HG03432 (cell line): Measurements from ENCODE around the gene RBMXL2.

Source experiments
- ATAC-seq: cut with Tn5 transposase; IDR thresholded peaks from one replicate; pipeline ENCODE4 v1.9.1; 2021; ENCODE audit warnings: mild to moderate bottlenecking, moderate library complexity; ENCODE audit not compliant: unreplicated experiment

RBMXL2 gene

GRCh38 chr11:7088921-7089320 is at the start of gene RBMXL2:
Gene RBMXL2 (plus strand): TSS chr11:7088998. CDS start chr11:7089121, 123 bp downstream.
- ATAC-seq: no peak

GRCh38 chr11:7046474-7047175 is 42.2 kb upstream of the RBMXL2 start:
- ATAC-seq: no peak

- ATAC-seq: no peak
Observed at GRCh38 chr11:7050191-7050590, 38.6 kb upstream of the RBMXL2 start.

- ATAC-seq: no peak
Observed at GRCh38 chr11:7056828-7057513, 31.8 kb upstream of the RBMXL2 start.

GRCh38 chr11:7057641-7058040 is 31.2 kb upstream of the RBMXL2 start:
- ATAC-seq: no peak

GRCh38 chr11:7060868-7061267 is 27.9 kb upstream of the RBMXL2 start:
- no peak for ATAC-seq

GRCh38 chr11:7062534-7062933 is 26.3 kb upstream of the RBMXL2 start:
- no peak for ATAC-seq

- ATAC-seq: peak; percentile 44
Observed at GRCh38 chr11:7072401-7073028, 16.3 kb upstream of the RBMXL2 start.

GRCh38 chr11:7077101-7077500 is 11.7 kb upstream of the RBMXL2 start:
- ATAC-seq: no peak

GRCh38 chr11:7079545-7080135 is 9.2 kb upstream of the RBMXL2 start:
- no peak for ATAC-seq

- ATAC-seq: no peak
Observed at GRCh38 chr11:7080900-7081299, 7.9 kb upstream of the RBMXL2 start.

- ATAC-seq: no peak
Observed at GRCh38 chr11:7081441-7081840, 7.4 kb upstream of the RBMXL2 start.

GRCh38 chr11:7089328-7090251 is 792 bp downstream of the RBMXL2 start:
- ATAC-seq: no peak

- ATAC-seq: peak; percentile 79
Observed at GRCh38 chr11:7098235-7098832, 9.5 kb downstream of the RBMXL2 start.

- no peak for ATAC-seq
Observed at GRCh38 chr11:7115780-7116179, 27.0 kb downstream of the RBMXL2 start.

GRCh38 chr11:7116370-7116769 is 27.6 kb downstream of the RBMXL2 start:
- ATAC-seq: no peak

GRCh38 chr11:7138051-7138450 is 49.3 kb downstream of the RBMXL2 start:
- no peak for ATAC-seq
